GM12801 (cell line): ENCODE data around the gene METTL5.

ENCODE experiments used
- CTCF ChIP-seq: IDR thresholded peaks from one replicate; pipeline ENCODE4 v1.5.1; 2011; ENCODE audit warnings: control low read depth; ENCODE audit not compliant: insufficient read length; ENCODE audit errors: extremely low read depth

METTL5 gene

GRCh38 chr2:169834401-169834800 is 9.7 kb upstream of the METTL5 start:
- no peak for TF ChIP-seq CTCF

- TF ChIP-seq CTCF, result no peak
These were observed 3.6 kb upstream of the METTL5 start for GRCh38 chr2:169828141-169828811.

GRCh38 chr2:169827272-169828140 is 2.8 kb upstream of the METTL5 start, which contains the start of gene UBR3:
Gene UBR3 (plus strand): TSS chr2:169827454. CDS start chr2:169827508, 54 bp downstream.
- TF ChIP-seq CTCF, result no peak

- no peak for TF ChIP-seq CTCF
These were observed 721 bp downstream of the METTL5 start for GRCh38 chr2:169823996-169824372.

- no peak for TF ChIP-seq CTCF
These were observed 1.8 kb downstream of the METTL5 start for GRCh38 chr2:169822785-169823392.

- TF ChIP-seq CTCF, result no peak
These were observed 2.7 kb downstream of the METTL5 start for GRCh38 chr2:169822036-169822435.

- no peak for TF ChIP-seq CTCF
These were observed 5.6 kb downstream of the METTL5 start for GRCh38 chr2:169819106-169819505.
